Endodermal cell (in vitro differentiated cells): ENCODE data around the gene LRCH2. TPM values are rescaled to one million over a fixed set of nuclear protein-coding genes. Genes with fewer than 3 reads are reported as not detected.

Experiments used
- DNase-seq: peaks from one replicate; pipeline ENCODE4 v3.0.0-alpha.2; 2017
- H3K27ac ChIP-seq: 2 replicates; pipeline ENCODE4 v1.5.1; 2013; ENCODE audit warnings: mild to moderate bottlenecking, low read depth, low read length, moderate library complexity
- H3K27me3 ChIP-seq: 2 replicates; pipeline ENCODE4 v1.6.1; 2013; ENCODE audit warnings: mild to moderate bottlenecking, low read length, moderate library complexity; ENCODE audit not compliant: insufficient read depth, control insufficient read depth, poor library complexity, severe bottlenecking
- H3K36me3 ChIP-seq: 2 replicates; pipeline ENCODE4 v1.7.0; 2013; ENCODE audit warnings: mild to moderate bottlenecking, low read length, moderate library complexity; ENCODE audit not compliant: control insufficient read depth, insufficient read depth
- H3K4me1 ChIP-seq: one replicate; pipeline ENCODE4 v1.7.0; 2013; ENCODE audit warnings: low read length; ENCODE audit not compliant: control insufficient read depth, insufficient read depth
- H3K4me3 ChIP-seq: 2 replicates; pipeline ENCODE4 v1.5.1; 2013; ENCODE audit warnings: mild to moderate bottlenecking, low read length, moderate library complexity
- H3K9ac ChIP-seq: 2 replicates; pipeline ENCODE4 v1.6.1; 2013; ENCODE audit warnings: mild to moderate bottlenecking, low read length, moderate library complexity; ENCODE audit not compliant: poor library complexity, severe bottlenecking; ENCODE audit errors: extremely low read depth
- H3K9me3 ChIP-seq: 2 replicates; pipeline ENCODE4 v1.6.1; 2013; ENCODE audit warnings: mild to moderate bottlenecking, low read length, moderate library complexity; ENCODE audit not compliant: control insufficient read depth
- H3K27ac Mint-ChIP-seq: 2 replicates; pipeline ENCODE4 v1.8.0; 2020; ENCODE audit warnings: mixed read lengths
- H3K27me3 Mint-ChIP-seq: 2 replicates; pipeline ENCODE4 v1.8.0; 2021; ENCODE audit warnings: mild to moderate bottlenecking, mixed read lengths; ENCODE audit not compliant: insufficient read depth
- H3K36me3 Mint-ChIP-seq: 2 replicates; pipeline ENCODE4 v1.8.0; 2020; ENCODE audit warnings: low read depth, mixed read lengths
- H3K4me1 Mint-ChIP-seq: 2 replicates; pipeline ENCODE4 v1.8.0; 2020; ENCODE audit warnings: mixed read lengths
- H3K4me3 Mint-ChIP-seq: 2 replicates; pipeline ENCODE4 v1.8.0; 2020; ENCODE audit warnings: mild to moderate bottlenecking, moderate library complexity, mixed read lengths
- H3K9me3 Mint-ChIP-seq: 2 replicates; pipeline ENCODE4 v1.8.0; 2020; ENCODE audit warnings: mild to moderate bottlenecking, mixed read lengths
- CTCF ChIP-seq: fragments of 200-600 bp; sonication (generic); conservative IDR thresholded peaks from 2 replicates; pipeline ENCODE4 v1.5.0; 2021; ENCODE audit warnings: antibody characterized with exemption, mild to moderate bottlenecking
- WGBS, 2 experiments: methylation state at CpG; one replicate each; pipeline versions ENCODE4 v1.1.5 to v1.1.7; 2013; ENCODE audit warnings: missing lambda C conversion rate in 2 of 2, mixed read lengths in 1 of 2; ENCODE audit not compliant: insufficient coverage in 1 of 2, insufficient read length in 1 of 2; 5-methylcytosine and 5-hydroxymethylcytosine counted together
- total RNA-seq, 2 donors: library from RNA; stranded (reverse); fragmentation: NEBNext Ultra II Directional in 1 of 2; extraction: Animal tissue kit (Norgen Biotek cat#: 25700) in 1 of 2; gene quantifications; 2 replicates in 1 of 2; 3 replicates in 1 of 2; pipeline ENCODE4 v1.2.1, GENCODE V29; 2021

LRCH2 gene
- total RNA-seq, 2 donors from 2014 or later: 1.0 to 2.8 TPM

GRCh38 chrX:115177932-115178331 is 56.0 kb downstream of the LRCH2 start:
- H3K4me1 Mint-ChIP-seq: peaks cover 6% of the 10 kb centered on the region

GRCh38 chrX:115174548-115174947 is 59.3 kb downstream of the LRCH2 start:
- Mint-ChIP-seq H3K4me3 (no peak overlapping the region), H3K4me1 (peaks cover 3% of the 10 kb centered on the region), H3K27me3 (peaks cover 32% of the 10 kb centered on the region), H3K36me3 (peaks cover 7% of the 10 kb centered on the region), H3K27ac (no peak overlapping the region), H3K9me3 (peaks cover 46% of the 10 kb centered on the region)
- Histone ChIP-seq H3K27ac (no peak overlapping the region), H3K9me3 (peaks cover 31% of the 10 kb centered on the region), H3K27me3 (no peaks in the 10 kb centered on the region), H3K4me3 (no peak overlapping the region), H3K36me3 (no peaks in the 10 kb centered on the region), H3K9ac (no peak overlapping the region), H3K4me1 (no peaks in the 10 kb centered on the region)
- 100% methylated on average over 1 of the region's 3 CpGs; no CpG with 5 or more reads in 1 of the 2 experiments for WGBS, 2 experiments
- DNase-seq: no peak
- TF ChIP-seq CTCF: no peak

More at GRCh38 chrX:115177932-115178331, 56.0 kb downstream of the LRCH2 start:
- Histone ChIP-seq H3K27me3 (no peaks in the 10 kb centered on the region), H3K27ac (no peak overlapping the region), H3K4me1 (no peaks in the 10 kb centered on the region), H3K9ac (no peak overlapping the region), H3K9me3 (peaks cover 16% of the 10 kb centered on the region), H3K36me3 (no peaks in the 10 kb centered on the region), H3K4me3 (no peak overlapping the region)
- 93% methylated on average over 3 of the region's 4 CpGs; no CpG with 5 or more reads in 1 of the 2 experiments for WGBS, 2 experiments
- Mint-ChIP-seq H3K36me3 (peaks cover 7% of the 10 kb centered on the region), H3K27ac (no peak overlapping the region), H3K4me3 (no peak overlapping the region), H3K9me3 (peaks cover 28% of the 10 kb centered on the region), H3K27me3 (peaks cover 25% of the 10 kb centered on the region)
- TF ChIP-seq CTCF: no peak
- DNase-seq: no peak

GRCh38 chrX:115173181-115173580 is 60.7 kb downstream of the LRCH2 start:
- 55 to 94% methylated on average over 3 to 9 of the region's 9 CpGs for WGBS, 2 experiments
- Mint-ChIP-seq H3K9me3 (peaks cover 46% of the 10 kb centered on the region), H3K27me3 (peaks cover 32% of the 10 kb centered on the region), H3K4me1 (peaks cover 3% of the 10 kb centered on the region), H3K36me3 (peaks cover 7% of the 10 kb centered on the region), H3K4me3 (no peak overlapping the region), H3K27ac (no peak overlapping the region)
- no peak overlapping the region for H3K9ac ChIP-seq
- H3K4me1 ChIP-seq: no peaks in the 10 kb centered on the region
- TF ChIP-seq CTCF: no peak
- H3K36me3 ChIP-seq: no peaks in the 10 kb centered on the region
- peaks cover 31% of the 10 kb centered on the region for H3K9me3 ChIP-seq
- DNase-seq: peak; percentile 59
- no peak overlapping the region for H3K4me3 ChIP-seq
- H3K27ac ChIP-seq: no peak overlapping the region
- no peaks in the 10 kb centered on the region for H3K27me3 ChIP-seq
